AG04450 (cell line): ENCODE measurements around the gene CALM1. TPM values are rescaled to one million over a fixed set of nuclear protein-coding genes. Genes with fewer than 3 reads are reported as not detected.

Experiments
- CTCF ChIA-PET: fragments of 300-600, 350-600 bp; formaldehyde crosslinking; extraction: SDS; loops from one replicate; lab custom pipeline; 2022; ENCODE audit warnings: antibody characterized with exemption, inconsistent platforms; lab: Charles Lee
- POLR2A ChIA-PET: fragments of 350-600 bp; formaldehyde crosslinking; extraction: SDS; loops from one replicate; lab custom pipeline; 2021; ENCODE audit warnings: antibody characterized with exemption, inconsistent platforms; lab: Yijun Ruan, JAX
- DNase-seq: peaks from one replicate; pipeline ENCODE4 v3.0.0-alpha.2; 2011; ENCODE audit warnings: low read depth, low spot score
- H3K27ac ChIP-seq: one replicate; pipeline ENCODE4 v1.5.1; 2012; ENCODE audit warnings: low read depth, low read length, control low read depth
- H3K27me3 ChIP-seq: one replicate; pipeline ENCODE4 v1.6.0; 2012; ENCODE audit warnings: low read length; ENCODE audit not compliant: control insufficient read depth, insufficient read depth
- H3K4me3 ChIP-seq: 2 replicates; pipeline ENCODE4 v1.5.1; 2011; ENCODE audit warnings: mild to moderate bottlenecking, low read depth, low read length, control low read depth
- H3K9me3 ChIP-seq: 2 replicates; pipeline ENCODE4 v1.5.1; 2012; ENCODE audit warnings: low read length; ENCODE audit not compliant: control insufficient read depth, insufficient read depth
- CTCF ChIP-seq: IDR thresholded peaks from 2 replicates; pipeline ENCODE4 v1.5.1; 2011; ENCODE audit warnings: low read depth, low read length, control low read depth, inconsistent platforms
- polyA plus RNA-seq: library from polyadenylated mRNA; depleted of rRNA; stranded (reverse); fragments of >200 nt; gene quantifications from 2 replicates; pipeline ENCODE4 v1.2.3, GENCODE V29; 2011

Gene CALM1
- polyA plus RNA-seq, 1 experiment = 549 TPM

DNA sequence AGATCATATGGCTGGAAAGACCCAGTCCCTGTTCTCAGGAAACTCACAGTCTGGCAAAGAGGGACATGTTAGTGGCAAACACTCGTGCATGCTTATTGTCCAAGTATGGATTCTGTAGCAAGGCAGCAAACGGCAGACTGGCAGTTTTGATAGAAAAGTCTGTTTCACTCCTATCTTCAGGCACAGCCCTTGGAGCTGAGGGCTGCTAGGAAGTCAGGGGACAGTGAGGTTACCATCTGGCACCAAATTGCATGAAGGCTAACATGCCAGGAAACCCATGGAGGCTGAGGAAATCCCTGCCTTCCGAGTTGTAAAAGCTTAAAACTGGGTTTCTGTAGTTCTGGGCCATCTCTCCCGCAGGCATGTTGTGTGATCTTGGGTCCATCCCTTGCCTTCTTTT is 32.9 kb downstream of the CALM1 start:
- POLR2A ChIA-PET = interaction anchor here (0.6 kb wide), 1 partner anchor 1866 kb away, joined by 3 read pairs; no protein-coding TSS in a partner anchor
- peaks cover 12% of the 10 kb centered on the region for H3K27me3 ChIP-seq
- H3K9me3 ChIP-seq = peaks cover 3% of the 10 kb centered on the region; the same call in 1 of the 2 replicates
- DNase-seq = no peak
- CTCF ChIA-PET = no interaction called here
- H3K27ac ChIP-seq = no peak overlapping the region
- no peak for TF ChIP-seq CTCF
- H3K4me3 ChIP-seq = no peak overlapping the region

GRCh38 chr14:90434370-90435020 is 37.7 kb downstream of the CALM1 start:
- ChIA-PET POLR2A (no interaction called here), CTCF (no interaction called here)
- no peak for DNase-seq
- TF ChIP-seq CTCF = no peak
- H3K27ac ChIP-seq = no peak overlapping the region
- peaks cover 6% of the 10 kb centered on the region for H3K27me3 ChIP-seq
- H3K4me3 ChIP-seq = no peak overlapping the region
- no peaks in the 10 kb centered on the region for H3K9me3 ChIP-seq

GRCh38 chr14:90438841-90439240 is 42.0 kb downstream of the CALM1 start:
- Histone ChIP-seq H3K27me3 (peaks cover 7% of the 10 kb centered on the region), H3K27ac (no peak overlapping the region), H3K4me3 (no peak overlapping the region), H3K9me3 (no peaks in the 10 kb centered on the region)
- no peak for TF ChIP-seq CTCF
- no peak for DNase-seq
- CTCF ChIA-PET = no interaction called here
- POLR2A ChIA-PET = no interaction called here

DNA sequence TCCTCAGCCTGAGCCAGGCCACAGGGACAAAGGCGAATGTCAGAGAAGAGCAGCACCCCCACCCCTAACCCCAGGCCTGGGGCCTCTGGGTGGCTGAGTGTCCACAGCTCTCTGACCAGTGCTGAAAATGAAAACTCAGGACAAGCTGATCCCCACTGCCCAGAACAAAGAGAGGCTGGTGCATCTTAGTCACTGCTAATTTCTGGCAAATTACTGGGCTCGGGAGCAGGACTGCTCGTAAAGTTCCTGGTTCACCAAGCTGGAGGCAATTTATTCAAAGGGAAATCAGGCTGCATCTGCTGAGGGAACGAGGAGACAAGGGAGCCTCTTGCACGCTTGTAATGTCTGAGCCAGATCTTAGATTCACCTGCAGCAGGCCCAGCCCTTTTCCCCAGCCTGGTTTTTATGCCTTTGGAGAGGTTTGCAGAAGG is 43.2 kb downstream of the CALM1 start:
- ChIA-PET CTCF (no interaction called here), POLR2A (no interaction called here)
- DNase-seq = no peak
- no peak for TF ChIP-seq CTCF
- H3K9me3 ChIP-seq = no peaks in the 10 kb centered on the region
- H3K27me3 ChIP-seq = peaks cover 7% of the 10 kb centered on the region
- no peak overlapping the region for H3K4me3 ChIP-seq
- no peak overlapping the region for H3K27ac ChIP-seq

- ChIA-PET POLR2A (no interaction called here), CTCF (no interaction called here)
- no peaks in the 10 kb centered on the region for H3K9me3 ChIP-seq
- H3K27me3 ChIP-seq = peaks cover 5% of the 10 kb centered on the region
- DNase-seq = no peak
- TF ChIP-seq CTCF = no peak
- H3K4me3 ChIP-seq = no peak overlapping the region
- H3K27ac ChIP-seq = no peak overlapping the region
Observed at GRCh38 chr14:90440592-90440991, 43.8 kb downstream of the CALM1 start.
